Astrocyte (in vitro differentiated cells and primary cell): ENCODE measurements around the gene CARD11.

ENCODE experiments used
- CTCF ChIP-seq: IDR thresholded peaks from 2 replicates; pipeline ENCODE4 v1.5.1; 2011; ENCODE audit warnings: low read depth, mild to moderate bottlenecking, inconsistent platforms, low read length, moderate library complexity; ENCODE audit not compliant: insufficient read depth
- EZH2 ChIP-seq: IDR thresholded peaks from 2 replicates; pipeline ENCODE4 v1.6.1; 2012; ENCODE audit warnings: mild to moderate bottlenecking, low read length, inconsistent platforms; ENCODE audit not compliant: insufficient read depth

GRCh38 chr7:2869981-2870380 is 173.7 kb downstream of the CARD11 start:
- TF ChIP-seq CTCF, result no peak
- no peak for TF ChIP-seq EZH2
